Endothelial cell of umbilical vein (primary cell): Measurements from ENCODE around the gene CEP63.

Source experiments
- FOS ChIP-seq: IDR thresholded peaks from 2 replicates; pipeline ENCODE4 v1.6.1; 2011; ENCODE audit warnings: mild to moderate bottlenecking, low read length, moderate library complexity, borderline replicate concordance; ENCODE audit not compliant: insufficient read depth
- POLR2AphosphoS5 ChIP-seq: IDR thresholded peaks from 2 replicates; pipeline ENCODE4 v1.6.1; 2012; ENCODE audit warnings: low read depth, mild to moderate bottlenecking, control low read depth, low read length, moderate library complexity; ENCODE audit not compliant: insufficient read depth

DNA sequence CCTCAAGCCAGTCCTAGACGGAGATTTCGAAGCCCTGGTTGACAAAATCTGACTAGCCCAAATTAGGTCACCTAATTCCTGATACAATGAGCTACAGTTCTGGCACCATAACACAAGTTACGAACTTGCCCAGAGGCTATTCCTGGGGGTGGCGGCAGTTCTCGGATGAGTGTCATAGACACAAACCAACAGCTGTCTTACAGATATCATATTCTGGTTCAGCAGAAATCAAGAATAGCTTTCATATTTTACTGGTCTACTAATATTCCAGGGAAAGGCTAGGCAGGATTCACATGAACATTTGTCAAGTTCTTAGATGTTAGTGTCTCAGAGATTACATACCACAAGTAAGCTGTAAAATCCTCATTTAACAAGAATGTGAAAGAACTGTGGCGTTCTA is 8.9 kb upstream of the CEP63 start:
- TF ChIP-seq POLR2AphosphoS5 (no peak), FOS (no peak)
